HCT116 (cell line): ENCODE results near the gene CERK. TPM values are rescaled to one million over a fixed set of nuclear protein-coding genes. Genes with fewer than 3 reads are reported as not detected.
A peak's percentile ranks its signal among the peaks of the same experiment; 100 is the strongest.

ENCODE experiments used
- ATAC-seq: fragments of 200-7000 bp; cut with Tn5 transposase; 2 replicates; pipeline ENCODE4 v1.9.1; 2020; ENCODE audit warnings: mild to moderate bottlenecking, moderate library complexity
- BruUV-seq: library from RNA; stranded (reverse); fragments of 400-500 nt; replicated peaks from 2 replicates; lab custom pipeline; 2021; lab: Mats Ljungman, UMichigan
- CTCF ChIA-PET: fragments of 300-600 bp; sonication (Branson Sonifier 250); formaldehyde crosslinking; loops from one replicate; lab custom pipeline; 2021; ENCODE audit warnings: antibody characterized with exemption; lab: Charles Lee
- POLR2A ChIA-PET: fragments of 300-600, 350-600 bp; sonication (Branson Sonifier 250); formaldehyde crosslinking; loops from one replicate; lab custom pipeline; 2021; ENCODE audit warnings: antibody characterized with exemption; lab: Charles Lee
- RAD21 ChIA-PET, 2 experiments: fragments of 300-600 bp; sonication (Branson Sonifier 250); formaldehyde crosslinking; loops; one replicate each; lab custom pipeline; 2023; ENCODE audit warnings: low total read pairs in 2 of 2; ENCODE audit not compliant: uncharacterized antibody in 2 of 2, unreplicated experiment in 2 of 2, low non-redundant PET in 1 of 2; lab: Charles Lee
- DNase-seq: peaks from one replicate; pipeline ENCODE4 v3.0.0-alpha.2; 2010; ENCODE audit warnings: low read depth, low spot score
- H2AFZ ChIP-seq: fragments of 200-600 bp; shearing (Covaris generic), sonication (generic); 2 replicates; pipeline ENCODE4 v1.6.1; 2017; ENCODE audit warnings: low read depth, mixed run types, mixed read lengths, antibody characterized with exemption, low read length; ENCODE audit not compliant: poor library complexity, severe bottlenecking
- H3K27ac ChIP-seq: 2 replicates; pipeline ENCODE4 v1.5.1; 2012; ENCODE audit warnings: low read depth, low read length
- H3K27me3 ChIP-seq: fragments of 200-600 bp; sonication (generic); 2 replicates; pipeline ENCODE4 v1.6.1; 2016; ENCODE audit warnings: mixed run types, low read length, mixed read lengths; ENCODE audit not compliant: insufficient read depth
- H3K36me3 ChIP-seq, 2 experiments: fragments of 200-500 bp in 1 of 2; fragments of 200-600 bp in 1 of 2; sonication (Bioruptor generic) in 1 of 2; sonication (generic) in 1 of 2; 2 replicates each; pipeline versions ENCODE4 v1.5.1 to v1.6.1; 2014 to 2016; ENCODE audit warnings: low read length in 2 of 2, inconsistent platforms in 1 of 2, mixed read lengths in 1 of 2, mixed run types in 1 of 2; ENCODE audit not compliant: insufficient read depth in 2 of 2, control insufficient read depth in 1 of 2
- H3K4me1 ChIP-seq, 2 experiments: fragments of 200-600 bp in 1 of 2; sonication (generic) in 1 of 2; 2 replicates each; pipeline versions ENCODE4 v1.5.1 to v1.6.1; 2012 to 2017; ENCODE audit warnings: low read length in 2 of 2, inconsistent platforms in 1 of 2, mild to moderate bottlenecking in 1 of 2, mixed read lengths in 1 of 2, mixed run types in 1 of 2, moderate library complexity in 1 of 2; ENCODE audit not compliant: insufficient read depth in 2 of 2, control insufficient read depth in 1 of 2
- H3K4me2 ChIP-seq: fragments of 200-600 bp; sonication (generic); 2 replicates; pipeline ENCODE4 v1.6.1; 2017; ENCODE audit warnings: mixed run types, low read length, mixed read lengths
- H3K4me3 ChIP-seq, 2 experiments: fragments of 200-600 bp in 1 of 2; sonication (generic) in 1 of 2; replicated peaks in 1 of 2; 2 replicates each; pipeline ENCODE4 v1.5.1; 2011 to 2016; ENCODE audit warnings: low read length in 2 of 2, control low read depth in 1 of 2, low read depth in 1 of 2, mild to moderate bottlenecking in 1 of 2, mixed read lengths in 1 of 2, mixed run types in 1 of 2
- H3K79me2 ChIP-seq: fragments of 200-600 bp; sonication (generic); 2 replicates; pipeline ENCODE4 v1.6.1; 2017; ENCODE audit warnings: mild to moderate bottlenecking, mixed run types, low read length, moderate library complexity, mixed read lengths; ENCODE audit not compliant: insufficient read depth
- H3K9ac ChIP-seq: fragments of 200-600 bp; sonication (generic); 2 replicates; pipeline ENCODE4 v1.6.1; 2016; ENCODE audit warnings: low read length, mixed read lengths
- H3K9me2 ChIP-seq: fragments of 200-600 bp; sonication (generic), shearing (Covaris generic); 2 replicates; pipeline ENCODE4 v1.6.1; 2017; ENCODE audit warnings: mixed run types, mild to moderate bottlenecking, moderate library complexity; ENCODE audit not compliant: insufficient read depth
- H3K9me3 ChIP-seq, 2 experiments: fragments of 200-500 bp in 1 of 2; fragments of 200-600 bp in 1 of 2; sonication (Bioruptor generic) in 1 of 2; sonication (generic) in 1 of 2; 2 replicates each; pipeline ENCODE4 v1.6.1; 2014 to 2017; ENCODE audit warnings: low read length in 2 of 2, mixed read lengths in 2 of 2, inconsistent platforms in 1 of 2, low read depth in 1 of 2, mild to moderate bottlenecking in 1 of 2, mixed run types in 1 of 2, moderate library complexity in 1 of 2; ENCODE audit not compliant: control insufficient read depth in 1 of 2, insufficient read depth in 1 of 2
- H4K20me1 ChIP-seq: fragments of 200-600 bp; sonication (generic), shearing (Covaris generic); 2 replicates; pipeline ENCODE4 v1.6.1; 2017; ENCODE audit warnings: mixed run types, mild to moderate bottlenecking, moderate library complexity; ENCODE audit not compliant: insufficient read depth
- ATF3 ChIP-seq: IDR thresholded peaks from 2 replicates; pipeline ENCODE4 v1.6.1; 2012
- CBX3 ChIP-seq: IDR thresholded peaks from 2 replicates; pipeline ENCODE4 v1.6.1; 2012; ENCODE audit warnings: low read depth
- CEBPB ChIP-seq: IDR thresholded peaks from 2 replicates; pipeline ENCODE4 v1.6.1; 2012; ENCODE audit warnings: low read depth
- CTCF ChIP-seq, 3 experiments: fragments of 200-600 bp in 1 of 3; sonication (generic) in 1 of 3; IDR thresholded peaks in 2 of 3; conservative IDR thresholded peaks in 1 of 3; 2 replicates each; pipeline ENCODE4 v1.5.1; 2012 to 2017; ENCODE audit warnings: low read depth in 2 of 3, low read length in 2 of 3, antibody characterized with exemption in 1 of 3, borderline replicate concordance in 1 of 3, control low read depth in 1 of 3, mild to moderate bottlenecking in 1 of 3, mixed read lengths in 1 of 3, mixed run types in 1 of 3, moderate library complexity in 1 of 3; ENCODE audit not compliant: insufficient read depth in 1 of 3
- ELF1 ChIP-seq: IDR thresholded peaks from 2 replicates; pipeline ENCODE4 v1.6.1; 2012; ENCODE audit warnings: low read depth, borderline replicate concordance
- FOSL1 ChIP-seq: IDR thresholded peaks from 2 replicates; pipeline ENCODE4 v1.6.1; 2012; ENCODE audit warnings: low read depth
- POLR2A ChIP-seq: IDR thresholded peaks from 2 replicates; pipeline ENCODE4 v1.7.0; 2011; ENCODE audit warnings: borderline replicate concordance; ENCODE audit not compliant: insufficient read depth, insufficient read length; ENCODE audit errors: extremely low read depth
- POLR2AphosphoS5 ChIP-seq: IDR thresholded peaks from 2 replicates; pipeline ENCODE4 v1.6.1; 2011; ENCODE audit warnings: mild to moderate bottlenecking, low read depth, low read length, moderate library complexity
- RAD21 ChIP-seq: IDR thresholded peaks from 2 replicates; pipeline ENCODE4 v1.6.1; 2012; ENCODE audit warnings: low read depth, mild to moderate bottlenecking
- SP1 ChIP-seq: IDR thresholded peaks from 2 replicates; pipeline ENCODE4 v1.6.1; 2012; ENCODE audit warnings: low read depth
- SRF ChIP-seq: IDR thresholded peaks from 2 replicates; pipeline ENCODE4 v1.6.1; 2012; ENCODE audit warnings: low read depth
- TCF7L2 ChIP-seq: IDR thresholded peaks from 2 replicates; pipeline ENCODE4 v1.7.0; 2011; ENCODE audit warnings: borderline replicate concordance, inconsistent platforms; ENCODE audit not compliant: insufficient read depth, insufficient read length; ENCODE audit errors: extremely low read depth
- ZNF274 ChIP-seq: fragments of 200-500 bp; sonication (Bioruptor generic); IDR thresholded peaks from 2 replicates; pipeline ENCODE4 v1.6.1; 2014; ENCODE audit warnings: mild to moderate bottlenecking, low read depth, low read length, inconsistent platforms
- intact Hi-C: fragments of 100-400 bp; cut with micrococcal nuclease; formaldehyde crosslinking; loops from 2 replicates; pipeline ENCODE4 v1.10.0; 2022
- total RNA-seq: library from RNA; stranded (reverse); gene quantifications from one replicate; pipeline ENCODE4 v1.2.1, GENCODE V29; 2021; ENCODE audit not compliant: unreplicated experiment
- TF ChIP-seq, protein P1 (sequence below): IDR thresholded peaks from 2 replicates; pipeline ENCODE4 v1.6.1; 2011; ENCODE audit warnings: mild to moderate bottlenecking, low read length, moderate library complexity; ENCODE audit not compliant: insufficient replicate concordance; ENCODE audit errors: extremely low read depth

Gene CERK
- total RNA-seq, 1 experiment from 2014 or later, result 35.0 TPM

- Histone ChIP-seq H3K4me3 (no peak overlapping the region), H3K9me3 (peaks cover 6 to 10% of the 10 kb centered on the region in 2 experiments; a peak in 1 of 4 replicates), H3K79me2 (peaks cover 27% of the 10 kb centered on the region), H3K9ac (no peak overlapping the region), H3K27me3 (no peaks in the 10 kb centered on the region), H3K4me2 (no peak overlapping the region), H4K20me1 (no peaks in the 10 kb centered on the region), H3K9me2 (no peaks in the 10 kb centered on the region), H2AFZ (no peak overlapping the region), H3K4me1 (peaks cover 20 to 37% of the 10 kb centered on the region in 2 experiments), H3K27ac (no peak overlapping the region), H3K36me3 (no peaks in the 10 kb centered on the region)
- DNase-seq (peak; percentile 62), ATAC-seq (peak; percentile 18)
- ChIA-PET RAD21 (interaction anchor here in 1 of 2 experiments (0.9 to 1.4 kb wide), 2 partner anchors 20 to 44 kb away, joined by 3 read pairs; no protein-coding TSS in a partner anchor), CTCF (interaction anchor here (0.7 to 1.9 kb wide), 11 partner anchors 9 to 365 kb away, joined by 3 to 20 read pairs (median 4); partner anchors contain the start of gene CERK), POLR2A (interaction anchor here (0.8 to 1.4 kb wide), 5 partner anchors 14 to 195 kb away, joined by 3 to 4 read pairs (median 4); no protein-coding TSS in a partner anchor)
- intact Hi-C loops, result no loop called here
- no TSS peak for BruUV-seq
- no peak for TF ChIP-seq ELF1
- TF ChIP-seq POLR2AphosphoS5, result no peak
- no peak for TF ChIP-seq TCF7L2
- no peak for TF ChIP-seq ZNF274
- peak; percentile 74 for TF ChIP-seq RAD21
- TF ChIP-seq SP1, result no peak
- peak in 2 of 3 experiments; percentile 71 to 85; a peak in 5 of 6 replicates for TF ChIP-seq CTCF (IDR thresholded peaks at IDR 0.05 in 2 of 3, conservative IDR thresholded peaks at IDR 0.05 in 1 of 3; ENCODE audit: borderline replicate concordance in 1 of 3, insufficient read depth in 1 of 3, low read depth in 2 of 3, low read length in 2 of 3)
- no peak for TF ChIP-seq FOSL1
- TF ChIP-seq SRF, result no peak
- no peak for TF ChIP-seq POLR2A
- TF ChIP-seq, protein P1, sequence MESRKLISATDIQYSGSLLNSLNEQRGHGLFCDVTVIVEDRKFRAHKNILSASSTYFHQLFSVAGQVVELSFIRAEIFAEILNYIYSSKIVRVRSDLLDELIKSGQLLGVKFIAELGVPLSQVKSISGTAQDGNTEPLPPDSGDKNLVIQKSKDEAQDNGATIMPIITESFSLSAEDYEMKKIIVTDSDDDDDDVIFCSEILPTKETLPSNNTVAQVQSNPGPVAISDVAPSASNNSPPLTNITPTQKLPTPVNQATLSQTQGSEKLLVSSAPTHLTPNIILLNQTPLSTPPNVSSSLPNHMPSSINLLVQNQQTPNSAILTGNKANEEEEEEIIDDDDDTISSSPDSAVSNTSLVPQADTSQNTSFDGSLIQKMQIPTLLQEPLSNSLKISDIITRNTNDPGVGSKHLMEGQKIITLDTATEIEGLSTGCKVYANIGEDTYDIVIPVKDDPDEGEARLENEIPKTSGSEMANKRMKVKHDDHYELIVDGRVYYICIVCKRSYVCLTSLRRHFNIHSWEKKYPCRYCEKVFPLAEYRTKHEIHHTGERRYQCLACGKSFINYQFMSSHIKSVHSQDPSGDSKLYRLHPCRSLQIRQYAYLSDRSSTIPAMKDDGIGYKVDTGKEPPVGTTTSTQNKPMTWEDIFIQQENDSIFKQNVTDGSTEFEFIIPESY, result no peak
- TF ChIP-seq CBX3, result no peak
- TF ChIP-seq ATF3, result no peak
- TF ChIP-seq CEBPB, result no peak
Observed at GRCh38 chr22:46758867-46759290, 20.8 kb upstream of the CERK start.
